HFFc6 (cell line): ENCODE data around the gene NCKAP5. TPM values are rescaled to one million over a fixed set of nuclear protein-coding genes. Genes with fewer than 3 reads are reported as not detected.

Experiments
- DNase-seq: peaks from one replicate; pipeline ENCODE4 v3.0.0-alpha.2; 2018
- H3K27ac Mint-ChIP-seq: 2 replicates; pipeline ENCODE4 v1.8.0; 2020; ENCODE audit warnings: mild to moderate bottlenecking, mixed read lengths
- H3K27me3 Mint-ChIP-seq: 2 replicates; pipeline ENCODE4 v1.8.0; 2021; ENCODE audit warnings: mild to moderate bottlenecking, moderate library complexity, mixed read lengths; ENCODE audit not compliant: insufficient read depth
- H3K36me3 Mint-ChIP-seq: 2 replicates; pipeline ENCODE4 v1.8.0; 2021; ENCODE audit warnings: low read depth, mixed read lengths
- H3K4me1 Mint-ChIP-seq: 2 replicates; pipeline ENCODE4 v1.8.0; 2020; ENCODE audit warnings: low read depth, mixed read lengths
- H3K4me3 Mint-ChIP-seq: 2 replicates; pipeline ENCODE4 v1.8.0; 2020; ENCODE audit warnings: mild to moderate bottlenecking, moderate library complexity, mixed read lengths
- H3K9me3 Mint-ChIP-seq: 2 replicates; pipeline ENCODE4 v1.8.0; 2020; ENCODE audit warnings: mild to moderate bottlenecking, mixed read lengths
- CTCF ChIP-seq: fragments of 200-600 bp; sonication (generic); IDR thresholded peaks from 2 replicates; pipeline ENCODE4 v1.5.0; 2021; ENCODE audit warnings: antibody characterized with exemption, mild to moderate bottlenecking
- total RNA-seq, 6 experiments: library from RNA; stranded (reverse); fragmentation: NEBNext Ultra II Directional; extraction: Animal tissue kit (Norgen Biotek cat#: 25700); gene quantifications; 2 replicates in 1 of 6; 3 replicates in 5 of 6; pipeline ENCODE4 v1.2.3, GENCODE V29; 2021

The NCKAP5 gene
- total RNA-seq, 6 experiments from 2014 or later = 0.31 to 4.0 (median 3.1) TPM

- no peak for TF ChIP-seq CTCF
- Mint-ChIP-seq H3K4me3 (no peak overlapping the region), H3K9me3 (no peaks in the 10 kb centered on the region; the same call in 1 of the 2 replicates), H3K27me3 (peaks cover 2% of the 10 kb centered on the region; the same call in 1 of the 2 replicates), H3K4me1 (peaks cover 18% of the 10 kb centered on the region; the same call in 1 of the 2 replicates), H3K27ac (no peak overlapping the region), H3K36me3 (peaks cover 6% of the 10 kb centered on the region; the same call in 1 of the 2 replicates)
- no peak for DNase-seq
These were observed 463.4 kb downstream of the NCKAP5 start for GRCh38 chr2:133104871-133105270.

DNA sequence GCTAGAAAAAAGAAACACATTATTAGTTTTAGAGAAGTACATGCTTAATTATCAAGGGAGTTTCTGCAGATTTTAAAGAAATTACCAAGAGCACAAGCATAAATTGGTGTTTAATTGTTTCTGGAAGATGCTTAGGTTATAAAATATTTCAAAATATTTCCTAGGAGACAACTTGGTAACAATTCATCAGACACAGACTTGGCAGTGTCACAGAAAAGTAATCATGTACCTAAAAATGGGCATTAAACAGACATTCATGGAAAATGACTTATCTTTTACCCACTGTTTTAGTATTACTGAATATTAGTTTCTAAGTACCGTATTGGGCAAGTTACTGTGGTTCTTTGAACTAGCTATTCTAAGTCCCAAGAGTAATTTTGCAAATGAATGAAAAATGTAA lies 469.5 kb downstream of the NCKAP5 start:
- Mint-ChIP-seq H3K27ac (no peak overlapping the region), H3K27me3 (peaks cover 2% of the 10 kb centered on the region), H3K4me1 (peaks cover 13% of the 10 kb centered on the region; the same call in 1 of the 2 replicates), H3K4me3 (no peak overlapping the region), H3K9me3 (no peaks in the 10 kb centered on the region; the same call in 1 of the 2 replicates), H3K36me3 (peaks cover 6% of the 10 kb centered on the region; the same call in 1 of the 2 replicates)
- DNase-seq = no peak
- no peak for TF ChIP-seq CTCF

DNA sequence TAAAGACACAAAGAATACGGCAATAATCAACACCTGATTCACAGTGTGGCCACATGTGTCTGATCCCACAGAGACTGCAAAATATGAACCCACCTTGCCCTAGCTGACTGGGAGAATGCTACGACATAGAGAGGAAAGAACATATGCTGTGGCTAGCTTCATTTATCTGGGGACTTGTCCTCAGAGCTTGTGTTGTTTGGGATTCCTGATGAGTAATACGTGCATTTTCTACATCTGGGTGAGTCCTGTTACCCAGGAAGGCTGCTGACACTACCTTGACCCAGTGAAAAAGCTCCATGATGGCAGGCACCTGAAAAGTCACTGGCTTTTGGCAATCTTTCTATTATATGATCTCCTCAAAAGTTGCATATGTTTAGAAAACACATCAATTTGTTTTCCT lies 470.6 kb downstream of the NCKAP5 start:
- DNase-seq = no peak
- H3K36me3 Mint-ChIP-seq = peaks cover 6% of the 10 kb centered on the region; the same call in 1 of the 2 replicates
- no peak for TF ChIP-seq CTCF
- H3K4me1 Mint-ChIP-seq = peaks cover 16% of the 10 kb centered on the region; the same call in 1 of the 2 replicates
- peaks cover 2% of the 10 kb centered on the region for H3K27me3 Mint-ChIP-seq
- no peak overlapping the region for H3K27ac Mint-ChIP-seq
- no peaks in the 10 kb centered on the region; the same call in 1 of the 2 replicates for H3K9me3 Mint-ChIP-seq
- peak overlapping the region; percentile 80 for H3K4me3 Mint-ChIP-seq

DNA sequence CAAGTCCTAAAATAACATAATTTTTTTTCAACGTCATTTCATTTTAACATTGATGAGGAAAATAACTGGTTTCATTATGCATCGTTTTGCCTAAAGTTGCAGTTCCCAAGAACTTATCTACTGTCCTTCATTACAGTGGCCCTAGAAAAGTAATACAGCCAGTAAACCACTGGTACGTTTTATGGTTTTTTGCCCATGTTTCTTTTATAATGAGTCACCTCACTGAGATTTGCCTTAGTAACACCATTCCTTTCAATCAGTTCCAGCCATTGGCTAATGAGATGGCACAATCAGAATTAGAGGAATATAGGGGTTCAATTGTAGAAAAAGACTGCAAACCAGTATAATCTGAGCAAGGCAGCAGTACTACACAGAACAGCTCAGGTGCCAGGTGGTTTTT lies 475.7 kb downstream of the NCKAP5 start:
- no peak for DNase-seq
- H3K27ac Mint-ChIP-seq = no peak overlapping the region
- H3K4me3 Mint-ChIP-seq = no peak overlapping the region
- H3K36me3 Mint-ChIP-seq = no peaks in the 10 kb centered on the region; the same call in 1 of the 2 replicates
- peaks cover 11% of the 10 kb centered on the region; the same call in 1 of the 2 replicates for H3K4me1 Mint-ChIP-seq
- H3K27me3 Mint-ChIP-seq = peaks cover 2% of the 10 kb centered on the region
- TF ChIP-seq CTCF = no peak
- H3K9me3 Mint-ChIP-seq = peaks cover 3% of the 10 kb centered on the region; the same call in 1 of the 2 replicates

- H3K4me3 Mint-ChIP-seq = no peak overlapping the region
- peaks cover 7% of the 10 kb centered on the region; the same call in 1 of the 2 replicates for H3K9me3 Mint-ChIP-seq
- H3K4me1 Mint-ChIP-seq = peaks cover 6% of the 10 kb centered on the region; the same call in 1 of the 2 replicates
- H3K27ac Mint-ChIP-seq = no peak overlapping the region
- no peak for TF ChIP-seq CTCF
- peaks cover 2% of the 10 kb centered on the region for H3K27me3 Mint-ChIP-seq
- no peaks in the 10 kb centered on the region for H3K36me3 Mint-ChIP-seq
- no peak for DNase-seq
These were observed 477.9 kb downstream of the NCKAP5 start for GRCh38 chr2:133090358-133090757.
